Stimulated activated CD4-positive, alpha-beta T cell treated with anti-CD3 and anti-CD28 coated beads, TNF-alpha, amount 100 ng/mL, for 48 hours (primary cell): ENCODE data around the gene THRB.

ENCODE experiments used
- DNase-seq, 3 donors: peaks; one replicate each; pipeline ENCODE4 v3.0.0-alpha.2; 2020; ENCODE audit warnings: low read depth in 3 of 3

The THRB gene

DNA sequence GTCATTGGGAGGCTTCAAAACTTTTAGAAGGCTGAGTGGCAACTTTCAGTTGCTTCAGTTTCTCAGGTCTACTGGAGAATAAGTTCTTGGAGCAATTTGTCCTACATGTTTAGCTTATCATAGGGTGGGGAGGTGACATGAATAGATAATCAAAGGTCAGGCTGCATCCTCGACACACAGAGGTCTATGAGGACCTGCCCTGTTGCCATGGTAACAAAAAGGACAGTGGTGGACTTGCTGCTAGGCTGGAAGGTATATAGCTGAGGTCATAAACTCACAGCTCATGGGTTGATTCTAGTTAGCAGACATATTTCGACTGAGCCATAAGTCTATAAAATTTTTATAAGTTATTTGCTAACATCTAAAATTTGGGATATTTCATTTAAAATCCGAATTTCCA is 267.0 kb downstream of the THRB start:
- no peak for DNase-seq

DNA sequence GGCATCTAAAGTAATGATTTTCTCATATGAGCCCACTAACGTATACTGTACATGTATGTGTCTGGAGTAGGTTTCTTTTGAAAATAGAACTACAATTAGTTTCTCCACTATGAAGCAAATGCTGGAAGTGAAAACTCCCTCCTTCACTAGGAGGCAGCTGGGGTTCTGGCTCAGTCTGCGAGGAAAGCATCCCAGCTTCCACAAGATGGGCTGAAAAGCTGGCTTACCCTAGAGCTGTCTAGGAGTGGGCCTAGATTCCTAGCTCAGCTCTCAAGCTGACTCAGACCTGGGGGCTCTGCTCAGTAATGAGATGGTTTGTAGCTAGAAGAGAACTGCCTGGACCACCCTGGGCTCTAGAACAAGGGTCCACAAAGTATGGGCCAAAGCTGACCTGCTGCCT is 268.3 kb downstream of the THRB start:
- no peak for DNase-seq

GRCh38 chr3:24225385-24225950 is 269.2 kb downstream of the THRB start:
- no peak for DNase-seq

- DNase-seq = no peak
Measured at GRCh38 chr3:24224666-24225384, 269.8 kb downstream of the THRB start.

DNA sequence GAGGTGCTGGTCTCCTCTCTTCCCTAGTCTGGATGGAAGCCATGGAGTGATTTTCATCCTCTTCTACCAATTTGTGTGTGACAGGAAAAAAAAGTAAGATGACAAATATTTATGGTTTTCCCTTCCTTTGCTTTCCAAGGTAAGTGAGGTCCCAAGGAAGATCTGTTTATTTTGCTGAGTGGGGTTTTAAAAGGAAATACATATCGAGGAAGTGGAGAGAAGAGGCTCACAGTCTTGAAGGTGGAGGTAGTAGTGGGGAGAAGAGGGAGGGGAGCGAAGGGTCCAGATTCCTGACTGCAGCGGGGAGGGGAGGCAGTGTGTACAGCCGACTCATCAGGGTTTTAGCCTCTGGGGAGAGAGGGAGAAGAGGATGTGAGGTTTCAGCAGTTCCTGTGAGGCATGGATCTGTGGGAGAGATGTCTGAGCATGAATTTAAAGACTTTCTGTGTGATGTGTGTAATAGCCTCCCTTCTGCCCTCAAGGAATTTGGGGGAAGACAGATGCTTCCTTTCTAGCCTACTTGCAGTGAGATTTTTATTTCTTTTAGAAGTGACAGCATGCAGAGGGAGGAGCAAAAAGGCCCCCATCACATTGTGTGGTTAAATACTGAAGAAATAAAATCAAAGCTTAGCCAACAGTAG is 272.4 kb downstream of the THRB start:
- no peak for DNase-seq

- no peak for DNase-seq
Measured at GRCh38 chr3:24220859-24221657, 273.6 kb downstream of the THRB start.

DNA sequence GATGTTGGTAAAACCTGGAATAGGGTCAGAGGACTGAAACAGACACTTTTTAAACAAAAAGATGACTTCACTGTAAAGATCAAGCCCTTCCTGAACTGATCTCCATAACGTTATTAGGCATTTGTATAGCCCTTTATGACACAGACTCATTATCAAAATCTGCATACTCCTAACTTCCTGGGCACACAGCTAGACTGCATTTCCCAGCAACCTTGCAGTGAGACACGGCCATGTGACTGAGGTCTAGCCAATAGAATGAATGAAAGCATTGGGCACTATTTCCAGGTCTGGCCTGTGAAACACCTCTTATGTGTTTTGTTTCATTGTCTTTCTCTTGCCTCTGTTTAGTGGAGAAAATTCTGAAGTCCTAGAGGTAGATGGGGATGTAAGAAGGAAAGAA is 279.1 kb downstream of the THRB start:
- DNase-seq = no peak

DNA sequence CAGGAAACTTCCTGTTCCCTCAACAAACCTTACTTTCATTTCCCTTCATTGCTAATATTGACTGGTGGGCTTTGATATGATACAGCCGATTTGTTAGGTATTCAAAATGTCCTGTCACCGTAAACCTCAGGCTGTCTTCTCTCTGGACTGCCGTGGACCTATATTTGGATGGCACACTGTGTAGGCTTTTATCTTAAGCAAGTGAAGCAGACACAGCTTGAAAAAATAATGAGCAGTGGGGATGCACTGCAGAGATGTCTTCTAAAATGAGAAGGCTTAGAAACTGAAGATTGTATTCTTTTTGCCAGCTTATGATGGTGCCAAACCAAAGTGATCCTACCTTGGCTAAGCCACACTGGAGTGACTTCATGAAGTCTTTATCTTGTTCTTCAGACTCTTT is 283.3 kb downstream of the THRB start:
- DNase-seq = no peak

DNA sequence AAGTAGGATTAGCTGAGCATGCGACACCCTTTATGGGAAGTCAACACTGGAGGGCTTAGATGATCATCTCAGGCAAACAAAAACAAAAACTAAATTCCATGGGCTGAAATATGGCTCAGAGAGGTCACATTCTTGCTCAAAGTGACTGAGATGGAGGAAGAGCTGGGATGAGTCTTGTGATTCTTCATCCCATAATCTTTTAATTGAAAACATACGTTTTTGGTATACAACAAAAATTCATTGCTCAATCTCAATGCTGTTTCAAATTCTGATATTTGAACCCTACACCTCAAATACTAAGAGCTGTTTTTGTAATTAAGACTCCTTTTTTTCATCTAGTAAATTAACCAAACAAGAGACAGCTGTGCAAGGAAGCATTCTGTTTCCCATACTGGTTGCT is 292.6 kb downstream of the THRB start:
- DNase-seq = no peak

DNA sequence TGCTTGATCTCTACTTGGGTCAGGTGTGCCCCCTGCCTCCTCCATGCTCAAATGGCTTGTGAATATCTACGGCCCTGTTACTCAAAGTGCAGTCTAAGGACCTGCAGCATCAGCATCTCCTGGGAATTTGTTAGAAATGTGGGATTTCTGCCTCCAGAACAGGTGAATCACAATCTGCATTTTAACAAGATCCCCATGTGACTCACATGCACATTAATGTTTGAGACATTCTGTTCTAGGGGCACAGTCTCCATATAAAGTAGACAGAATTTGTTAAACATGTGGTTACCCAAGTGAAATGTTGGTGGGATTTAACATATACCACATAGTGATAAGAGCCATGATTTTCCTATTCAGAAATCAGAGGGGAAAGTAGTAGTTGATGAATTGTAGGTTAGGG is 293.3 kb downstream of the THRB start:
- DNase-seq = no peak

- no peak for DNase-seq
Measured at GRCh38 chr3:24199775-24200247, 294.8 kb downstream of the THRB start.

GRCh38 chr3:24199300-24199699 is 295.4 kb downstream of the THRB start:
- DNase-seq = no peak

GRCh38 chr3:24198728-24199127 is 295.9 kb downstream of the THRB start:
- no peak for DNase-seq

GRCh38 chr3:24197809-24198208 is 296.8 kb downstream of the THRB start:
- no peak for DNase-seq

DNA sequence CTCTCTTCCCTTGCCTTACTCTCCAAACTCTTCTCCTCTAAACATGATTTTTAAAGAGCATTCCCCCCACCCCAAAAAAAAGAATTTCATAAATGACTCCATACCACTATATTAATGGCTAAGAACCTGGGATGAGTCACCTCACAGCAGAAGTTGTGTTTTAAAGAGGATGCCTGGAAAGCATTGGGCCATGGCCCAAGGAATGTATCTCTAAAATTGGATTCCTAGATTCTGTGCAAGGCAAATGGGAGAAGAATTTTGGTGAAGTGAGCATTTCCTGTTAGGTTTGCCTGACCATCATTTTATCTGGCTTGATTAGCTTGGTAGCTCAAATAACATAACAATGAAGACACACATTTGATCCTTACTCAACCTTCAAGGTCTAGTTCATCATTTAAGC is 298.1 kb downstream of the THRB start:
- no peak for DNase-seq

DNA sequence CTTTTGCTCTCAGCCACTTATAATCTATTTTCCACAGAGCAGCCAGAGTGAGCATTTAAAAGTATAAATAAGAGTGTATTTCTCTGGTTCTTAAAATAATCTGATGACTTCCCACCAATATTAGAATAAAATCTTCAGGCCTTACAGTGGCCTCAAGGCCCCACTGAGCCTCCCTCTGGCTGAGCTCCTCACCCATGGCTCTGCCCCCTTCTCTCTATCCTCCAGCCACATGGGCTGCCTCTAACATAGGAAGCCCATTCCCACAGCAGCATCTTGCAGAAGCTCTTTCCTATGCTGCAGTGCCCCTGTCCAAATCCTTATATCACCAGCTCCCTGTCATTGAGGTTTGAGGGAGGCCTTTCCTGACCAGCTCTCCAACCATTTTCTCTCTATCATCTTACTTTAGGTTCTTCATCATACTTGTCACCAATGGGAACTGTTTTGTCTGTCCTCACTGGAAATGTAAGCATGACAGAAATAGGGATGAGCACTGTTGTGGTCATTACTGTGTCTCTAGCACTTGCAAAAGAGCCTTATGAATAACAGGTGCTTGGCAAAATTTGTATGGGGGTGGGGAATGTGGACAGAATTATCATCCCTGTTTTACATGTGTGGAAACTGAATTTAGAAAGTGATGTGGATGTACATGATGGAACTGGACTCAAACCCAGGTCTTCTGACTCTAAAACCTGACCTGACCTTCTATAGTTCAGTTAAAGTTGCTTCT is 299.0 kb downstream of the THRB start:
- DNase-seq = no peak

- DNase-seq = no peak
Measured at GRCh38 chr3:24192469-24193056, 302.1 kb downstream of the THRB start.

GRCh38 chr3:24191801-24192403 is 302.7 kb downstream of the THRB start:
- DNase-seq = no peak

DNA sequence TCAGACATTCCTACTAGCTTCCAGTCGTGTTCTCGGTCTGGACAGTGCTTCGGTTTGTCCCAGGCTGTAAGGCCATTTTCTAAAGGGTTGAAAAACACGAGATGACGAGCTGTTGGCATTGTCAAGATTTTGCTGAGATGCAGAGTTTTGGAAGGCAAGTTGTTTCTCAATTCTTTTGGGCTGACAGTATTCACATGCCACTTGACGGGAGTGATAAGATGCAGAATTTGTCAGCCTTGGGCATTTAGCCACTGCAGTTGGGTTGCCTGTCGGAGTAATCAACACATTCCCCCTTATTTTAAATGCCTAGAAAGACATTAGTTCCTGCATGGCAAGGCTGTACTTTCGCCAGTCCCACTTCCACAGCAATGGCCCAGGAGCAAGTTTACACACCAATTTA is 304.4 kb downstream of the THRB start:
- no peak for DNase-seq

DNA sequence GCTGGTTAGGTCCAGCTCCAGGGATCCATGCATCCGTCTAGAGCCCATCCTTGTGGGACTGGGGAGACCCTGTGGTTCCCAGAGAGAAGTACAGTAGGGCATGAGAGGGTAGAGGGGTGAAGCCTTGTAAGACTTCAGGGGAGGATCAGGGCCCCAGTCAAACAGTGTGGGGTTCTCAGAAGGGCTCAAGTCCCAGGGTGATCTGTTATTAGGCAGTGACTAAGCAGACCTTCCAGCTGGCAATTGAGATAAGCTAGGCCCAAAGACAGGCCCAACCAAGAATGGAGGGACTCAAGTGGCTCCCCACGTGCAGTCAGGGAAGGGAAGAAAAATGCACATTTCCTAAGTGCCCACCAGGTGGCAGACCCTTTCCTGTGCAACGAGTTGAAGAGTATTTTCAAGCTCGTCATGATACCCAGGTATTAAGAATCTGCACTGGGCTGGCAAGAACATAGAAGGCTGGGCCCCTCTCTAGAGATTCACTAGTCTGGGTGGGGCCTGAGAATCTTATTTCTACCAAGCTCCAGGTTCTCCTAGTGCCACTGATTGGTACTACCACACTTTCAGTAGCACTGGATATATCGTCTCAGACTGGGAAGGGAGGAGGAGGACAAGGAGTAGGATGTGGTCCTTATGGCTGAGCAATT is 308.8 kb downstream of the THRB start:
- DNase-seq = peak in 1 of 3 donors; percentile 2
